Smooth muscle cell of the brain vasculature (primary cell): ENCODE measurements around the gene HYAL4.
A peak's percentile ranks its signal among the peaks of the same experiment; 100 is the strongest.
"Not testable (repeated sequence)": the region's sequence is repeated elsewhere in the genome, so short reads cannot be mapped to it uniquely, and the experiment has no call there.

ENCODE experiments used
- DNase-seq: peaks from one replicate; pipeline ENCODE4 v3.0.0-alpha.2; 2012; ENCODE audit warnings: low read depth, low spot score

The HYAL4 gene

DNA sequence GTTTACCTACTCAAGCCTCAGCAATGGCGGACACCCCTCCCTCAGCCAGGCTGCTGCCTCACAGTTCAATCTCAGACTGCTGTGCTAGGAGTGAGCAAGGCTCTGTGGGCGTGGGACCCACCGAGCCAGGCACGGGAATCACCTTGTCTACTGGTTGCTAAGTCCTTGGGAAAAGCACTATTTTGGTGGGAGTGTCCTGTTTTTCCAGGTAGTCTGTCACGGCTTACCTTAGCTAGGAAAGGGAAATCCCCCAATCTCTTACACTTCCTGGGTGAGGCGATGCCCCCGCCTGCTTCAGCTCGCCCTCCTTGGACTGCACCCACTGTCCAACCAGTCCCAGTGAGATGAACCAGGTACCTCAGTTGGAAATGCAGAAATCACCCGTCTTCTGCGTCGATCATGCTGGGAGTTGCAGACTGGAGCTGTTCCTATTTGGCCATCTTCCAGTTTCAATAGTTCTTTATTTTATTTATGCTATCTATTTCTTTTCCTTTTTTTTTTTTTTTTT is at the start of gene HYAL4:
HYAL4 (plus strand) TSS at position 458 of the 508 bp plus-strand sequence. CDS start 23,105 bp downstream, outside the sequence.
- no peak for DNase-seq

DNA sequence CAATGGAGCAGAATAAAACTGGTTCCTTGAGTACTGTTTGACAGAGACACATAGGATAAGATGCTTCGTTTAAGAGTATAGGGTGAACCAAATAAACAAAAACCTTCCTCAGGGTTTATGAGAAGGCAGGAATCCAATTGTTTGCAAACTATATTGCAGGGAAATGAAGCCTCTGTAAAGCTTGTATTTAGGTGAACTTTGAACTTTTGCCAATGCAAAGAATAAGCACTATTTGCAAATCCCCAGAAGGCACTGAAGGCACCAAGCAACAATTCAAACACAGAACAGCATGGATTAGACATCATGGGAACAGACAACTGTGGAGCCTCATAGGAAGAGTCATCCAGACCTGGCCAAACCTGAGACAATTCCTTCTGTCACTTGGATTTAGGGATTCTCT is 49.1 kb upstream of the HYAL4 start:
- no peak for DNase-seq

DNA sequence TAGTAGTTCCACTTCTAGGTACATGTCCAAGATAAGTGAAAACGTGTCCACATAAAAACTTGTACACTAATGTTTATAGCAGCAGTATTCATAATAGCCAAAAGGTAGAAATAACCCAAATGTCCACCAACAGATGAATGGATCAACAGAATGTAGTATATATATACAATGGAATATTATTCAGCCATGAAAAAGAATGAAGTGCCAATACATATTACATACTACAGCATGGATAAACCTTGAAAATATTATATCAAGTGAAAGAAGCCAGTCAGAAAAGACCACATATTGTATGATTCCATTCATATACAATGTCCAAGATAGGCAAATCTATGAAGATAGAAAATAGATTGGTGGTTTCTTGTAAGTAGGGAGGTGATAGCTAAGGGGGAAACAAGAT is 48.4 kb upstream of the HYAL4 start:
- DNase-seq: no peak

DNA sequence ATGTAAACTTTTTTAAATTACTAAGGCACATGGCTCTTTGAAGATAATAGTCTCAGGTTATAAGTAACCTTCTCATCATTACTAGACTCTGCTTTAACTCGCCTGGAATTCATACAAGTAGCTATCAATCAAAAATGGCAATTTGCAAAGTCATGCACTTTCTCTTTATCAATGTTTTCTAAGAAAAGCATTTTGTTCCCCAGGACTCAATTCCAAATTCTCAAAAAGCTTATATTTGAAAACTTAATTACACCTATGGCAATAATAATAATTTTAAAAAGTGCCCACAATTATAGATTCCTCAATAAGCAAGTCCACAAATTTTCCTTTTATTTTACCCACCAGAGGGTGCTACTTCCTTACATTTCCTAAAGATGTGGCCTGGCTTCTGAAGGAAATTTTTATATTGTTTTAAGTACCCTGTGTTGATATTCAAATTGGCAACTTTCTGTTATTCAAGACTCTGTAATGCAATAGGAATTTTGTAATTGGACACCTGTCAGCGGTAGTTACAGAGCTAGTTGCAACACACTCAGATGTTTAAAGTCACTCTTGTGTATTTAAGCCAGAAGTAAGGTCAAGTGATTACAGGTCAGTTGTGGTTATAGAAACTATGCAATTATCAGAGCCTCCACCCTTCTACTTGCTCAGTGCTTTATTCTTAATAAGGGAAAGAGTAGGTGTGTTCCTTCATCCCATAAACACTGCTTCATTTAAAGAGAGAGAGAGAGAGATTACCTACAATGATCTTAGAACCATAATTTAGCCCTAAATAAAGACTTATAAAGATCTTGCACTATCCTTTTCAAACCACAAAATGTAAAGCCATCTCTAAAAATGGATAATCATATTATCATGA is 47.1 kb upstream of the HYAL4 start:
- DNase-seq: peak; percentile 46

GRCh38 chr7:123798532-123799188 is 46.3 kb upstream of the HYAL4 start:
- DNase-seq: no peak

DNA sequence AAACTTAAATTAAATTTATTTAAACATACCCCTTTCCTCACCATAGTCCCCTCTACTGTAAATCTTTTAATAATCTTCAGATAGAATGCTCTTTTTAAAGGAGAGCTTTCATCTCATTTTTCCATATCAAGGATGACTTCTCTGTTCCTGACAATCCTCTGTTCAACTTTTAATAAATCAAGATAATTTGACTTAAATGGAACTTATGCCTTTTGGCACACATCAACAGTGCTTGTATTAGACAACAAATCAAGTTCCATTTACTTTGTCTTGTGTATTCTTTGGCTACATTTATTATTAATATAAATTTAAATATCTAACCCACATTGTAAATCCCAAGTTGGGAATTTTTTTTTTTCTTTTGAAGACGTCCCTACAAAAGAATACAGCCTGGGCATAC is 42.7 kb upstream of the HYAL4 start:
- DNase-seq: no peak

DNA sequence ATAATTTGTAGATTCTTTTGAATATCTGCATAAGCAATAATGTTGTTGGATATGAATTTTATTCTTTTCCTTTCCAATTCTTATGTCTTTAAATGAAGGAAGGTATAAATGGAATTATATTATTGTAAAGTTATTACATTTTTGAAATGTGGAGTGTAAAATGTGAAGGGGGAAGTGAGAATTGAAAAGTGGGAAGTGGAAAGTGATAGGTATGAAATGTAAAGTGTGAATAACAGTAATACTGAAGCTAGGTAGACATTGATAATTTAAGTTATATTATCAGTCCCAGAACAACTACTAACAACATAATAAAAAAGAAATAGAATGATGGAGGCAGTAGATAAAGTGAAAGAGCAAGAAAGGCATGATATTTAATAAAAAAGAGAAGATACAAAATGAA is 39.7 kb upstream of the HYAL4 start:
- no peak for DNase-seq

DNA sequence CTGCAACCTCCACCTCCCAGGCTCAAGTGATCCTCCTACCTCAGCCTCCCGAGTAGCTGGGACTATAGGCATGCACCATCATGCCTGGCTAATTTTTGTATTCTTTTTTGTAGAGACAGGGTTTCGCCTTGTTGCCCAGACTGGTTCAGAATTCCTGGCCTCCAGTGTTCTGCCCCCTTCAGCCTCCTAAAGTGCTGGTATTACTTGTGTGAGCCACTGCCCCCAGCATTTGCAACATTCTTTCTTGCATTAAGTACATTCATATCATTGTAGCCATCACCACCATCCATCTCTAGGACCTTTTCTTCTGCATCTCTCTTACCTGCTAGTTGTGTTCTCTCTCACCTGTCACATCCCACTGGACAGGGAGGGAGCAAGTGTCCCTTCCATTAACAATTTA is 35.5 kb upstream of the HYAL4 start:
- DNase-seq: no peak

DNA sequence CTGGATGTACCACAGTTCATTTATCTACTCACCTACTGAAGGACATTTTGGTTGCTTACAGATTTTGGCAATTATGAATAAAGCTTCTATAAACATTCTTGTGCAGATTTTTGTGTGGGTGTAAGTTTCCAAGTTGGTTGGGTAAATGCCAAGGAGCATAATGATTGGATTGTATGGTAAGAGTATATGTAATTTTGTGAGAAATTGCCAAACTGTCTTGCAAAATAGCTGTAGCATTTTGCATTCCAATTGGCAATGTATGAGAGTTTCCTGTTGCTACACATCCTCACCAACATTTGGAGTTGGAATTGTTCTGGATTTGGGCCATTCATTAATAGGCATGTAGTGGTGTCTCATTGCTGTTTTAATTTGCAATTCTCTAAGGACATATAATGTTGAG is 33.9 kb upstream of the HYAL4 start:
- DNase-seq: no peak

DNA sequence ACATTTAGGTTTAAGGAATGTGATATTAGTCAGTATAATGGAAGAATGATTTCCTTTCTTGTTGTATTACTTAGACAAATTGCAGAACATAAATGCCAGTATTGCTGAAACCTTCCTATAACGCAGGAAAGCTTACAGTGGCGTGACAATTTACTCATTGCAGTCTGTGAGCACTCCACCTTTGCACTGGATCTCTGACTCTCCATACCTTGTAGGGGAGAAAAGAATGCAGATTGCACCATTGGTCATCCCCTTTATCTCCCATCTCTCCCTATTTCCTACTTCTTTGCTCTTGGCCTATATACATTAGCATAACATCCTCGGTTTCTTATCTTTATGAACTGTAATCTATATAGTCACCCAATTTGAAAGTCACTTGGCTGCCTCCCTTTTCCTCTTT is 28.1 kb upstream of the HYAL4 start:
- no peak for DNase-seq

- no peak for DNase-seq
Measured at GRCh38 chr7:123819001-123819400, 26.0 kb upstream of the HYAL4 start.

DNA sequence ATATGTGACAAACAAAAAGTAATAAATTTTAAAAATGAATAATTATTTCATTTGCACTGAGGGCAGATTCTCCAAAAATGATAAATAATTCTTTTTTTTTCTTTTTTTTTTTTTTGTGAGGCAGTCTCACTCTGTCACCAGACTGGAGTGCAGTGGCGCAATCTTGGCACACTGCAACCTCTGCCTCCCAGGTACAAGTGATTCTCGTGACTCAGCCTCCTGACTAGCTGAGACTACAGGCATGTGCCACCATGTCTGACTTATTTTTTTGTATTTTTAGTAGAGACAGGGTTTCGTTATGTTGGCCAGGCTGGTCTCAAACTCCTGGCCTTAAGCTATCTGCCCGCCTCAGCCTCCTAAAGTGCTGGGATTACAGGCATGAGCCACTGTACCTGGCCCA is 25.2 kb upstream of the HYAL4 start:
- not testable (repeated sequence) for DNase-seq

GRCh38 chr7:123820864-123821263 is 24.1 kb upstream of the HYAL4 start:
- DNase-seq: no peak

- DNase-seq: no peak
Measured at GRCh38 chr7:123821320-123821719, 23.6 kb upstream of the HYAL4 start.

GRCh38 chr7:123823898-123824753 is 20.8 kb upstream of the HYAL4 start:
- no peak for DNase-seq

DNA sequence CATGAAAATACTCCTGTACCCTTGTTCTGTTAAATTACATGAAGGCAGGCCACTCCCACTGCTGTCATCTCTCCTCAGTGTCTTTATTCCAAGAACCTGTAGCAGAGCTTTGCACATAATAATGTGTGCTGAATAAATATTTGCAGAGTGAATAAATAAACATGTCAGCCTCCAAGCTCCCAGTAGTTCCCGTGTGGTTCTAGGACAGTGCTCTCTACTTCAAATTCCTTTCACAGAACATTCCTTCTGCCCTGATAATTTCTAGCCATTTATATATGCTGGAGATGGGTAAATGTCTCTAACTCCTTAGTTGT is 20.3 kb upstream of the HYAL4 start:
- no peak for DNase-seq

- no peak for DNase-seq
Measured at GRCh38 chr7:123828805-123829204, 16.2 kb upstream of the HYAL4 start.

- DNase-seq: no peak
Measured at GRCh38 chr7:123836656-123837055, 8.3 kb upstream of the HYAL4 start.

DNA sequence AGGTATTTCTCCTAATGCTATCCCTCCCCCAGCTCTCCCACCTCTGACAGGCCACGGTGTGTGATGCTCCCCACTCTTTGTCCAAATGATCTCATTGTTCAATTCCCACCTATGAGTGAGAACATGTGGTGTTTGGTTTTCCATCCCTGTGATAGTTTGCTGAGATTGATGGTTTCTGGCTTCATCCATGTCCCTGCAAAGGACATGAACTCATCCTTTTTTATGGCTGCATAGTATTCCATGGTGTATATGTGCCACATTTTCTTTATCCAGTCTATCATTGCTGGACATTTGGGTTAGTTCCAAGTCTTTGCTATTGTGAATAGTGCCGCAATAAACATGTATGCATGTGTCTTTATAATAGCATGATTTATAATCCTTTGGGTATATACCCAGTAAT is 5.9 kb upstream of the HYAL4 start:
- not testable (repeated sequence) for DNase-seq

GRCh38 chr7:123844142-123844541 is 827 bp upstream of the HYAL4 start:
- not testable (repeated sequence) for DNase-seq

- no peak for DNase-seq
Measured at GRCh38 chr7:123845823-123846216, 851 bp downstream of the HYAL4 start.

DNA sequence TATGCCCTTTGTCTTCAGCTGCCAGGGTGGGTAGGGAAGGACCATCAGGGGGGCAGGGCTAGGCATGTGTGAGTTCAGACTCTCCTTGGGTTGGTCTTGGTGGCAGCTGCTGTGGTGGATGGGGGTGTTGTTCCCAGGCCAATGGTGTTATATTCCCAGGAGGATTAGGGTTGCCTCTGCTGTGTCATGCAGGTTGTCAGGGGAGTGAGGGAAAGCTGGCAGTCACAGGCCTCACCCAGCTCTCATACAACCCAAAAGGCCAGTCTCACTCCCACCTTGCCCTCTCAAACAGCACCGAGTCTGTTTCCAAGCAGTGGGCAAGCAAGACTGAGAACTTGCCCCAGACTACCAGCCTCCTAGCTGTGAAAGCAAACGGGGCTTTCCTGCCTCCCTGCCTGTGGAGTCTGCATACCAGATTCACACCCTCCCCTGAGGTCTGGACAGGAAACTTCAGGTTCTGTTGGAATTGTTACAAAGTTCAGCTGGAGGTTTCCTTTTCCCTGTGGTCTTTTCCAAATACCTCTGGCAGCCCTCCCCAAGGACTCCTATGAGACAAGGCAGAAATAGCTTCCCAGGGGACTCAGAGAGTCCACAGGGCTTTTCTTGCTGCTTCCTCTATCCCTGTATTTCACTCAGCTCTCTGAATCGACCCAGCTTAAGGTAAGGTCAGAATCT is 1.4 kb downstream of the HYAL4 start:
- peak; percentile 24 for DNase-seq
